ENCODE results near the gene RAMAC.
"Not testable (repeated sequence)": the region's sequence is repeated elsewhere in the genome, so short reads cannot be mapped to it uniquely, and the experiment has no call there.

The RAMAC gene

DNA sequence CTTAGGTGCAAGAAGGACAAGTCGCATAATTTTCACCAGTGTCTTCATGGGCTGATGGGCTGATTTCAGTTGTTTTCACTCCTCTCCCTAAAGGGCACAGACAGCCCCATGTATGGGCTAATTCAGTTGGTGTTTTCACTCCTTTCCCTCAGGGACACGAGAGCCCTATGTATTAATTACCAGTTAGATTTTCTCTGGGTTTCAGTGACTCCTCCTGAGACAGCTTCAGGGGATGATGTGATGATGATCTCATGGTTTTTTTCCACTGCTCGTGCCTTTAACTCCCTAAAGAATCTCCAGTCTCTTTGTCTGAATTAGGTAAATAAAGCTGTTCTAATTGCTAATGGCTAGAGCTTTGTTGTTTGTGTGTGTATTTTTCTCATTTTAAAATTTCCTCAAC lies 9.9 kb downstream of the RAMAC start:
- H3K27ac ChIP-seq (ENCODE audit: poor library complexity, severe bottlenecking) = no peak overlapping the region
- ATAC-seq (ENCODE audit: low read depth) = no peak
- H3K4me1 ChIP-seq (ENCODE audit: insufficient read depth, poor library complexity, severe bottlenecking) = peaks cover 2% of the 10 kb centered on the region
- no peak overlapping the region for H3K4me3 ChIP-seq (ENCODE audit: severe bottlenecking)
- no peaks in the 10 kb centered on the region for H3K9me3 ChIP-seq (ENCODE audit: severe bottlenecking)
- TF ChIP-seq, protein P1, sequence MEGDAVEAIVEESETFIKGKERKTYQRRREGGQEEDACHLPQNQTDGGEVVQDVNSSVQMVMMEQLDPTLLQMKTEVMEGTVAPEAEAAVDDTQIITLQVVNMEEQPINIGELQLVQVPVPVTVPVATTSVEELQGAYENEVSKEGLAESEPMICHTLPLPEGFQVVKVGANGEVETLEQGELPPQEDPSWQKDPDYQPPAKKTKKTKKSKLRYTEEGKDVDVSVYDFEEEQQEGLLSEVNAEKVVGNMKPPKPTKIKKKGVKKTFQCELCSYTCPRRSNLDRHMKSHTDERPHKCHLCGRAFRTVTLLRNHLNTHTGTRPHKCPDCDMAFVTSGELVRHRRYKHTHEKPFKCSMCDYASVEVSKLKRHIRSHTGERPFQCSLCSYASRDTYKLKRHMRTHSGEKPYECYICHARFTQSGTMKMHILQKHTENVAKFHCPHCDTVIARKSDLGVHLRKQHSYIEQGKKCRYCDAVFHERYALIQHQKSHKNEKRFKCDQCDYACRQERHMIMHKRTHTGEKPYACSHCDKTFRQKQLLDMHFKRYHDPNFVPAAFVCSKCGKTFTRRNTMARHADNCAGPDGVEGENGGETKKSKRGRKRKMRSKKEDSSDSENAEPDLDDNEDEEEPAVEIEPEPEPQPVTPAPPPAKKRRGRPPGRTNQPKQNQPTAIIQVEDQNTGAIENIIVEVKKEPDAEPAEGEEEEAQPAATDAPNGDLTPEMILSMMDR (IDR thresholded peaks at IDR 0.05; ENCODE audit: poor library complexity, severe bottlenecking) = no peak
- H3K36me3 ChIP-seq (ENCODE audit: low read depth) = peaks cover 3% of the 10 kb centered on the region
- no peak for DNase-seq (ENCODE audit: low spot score)
- H3K27me3 ChIP-seq (ENCODE audit: insufficient read depth, poor library complexity, severe bottlenecking) = no peaks in the 10 kb centered on the region

DNA sequence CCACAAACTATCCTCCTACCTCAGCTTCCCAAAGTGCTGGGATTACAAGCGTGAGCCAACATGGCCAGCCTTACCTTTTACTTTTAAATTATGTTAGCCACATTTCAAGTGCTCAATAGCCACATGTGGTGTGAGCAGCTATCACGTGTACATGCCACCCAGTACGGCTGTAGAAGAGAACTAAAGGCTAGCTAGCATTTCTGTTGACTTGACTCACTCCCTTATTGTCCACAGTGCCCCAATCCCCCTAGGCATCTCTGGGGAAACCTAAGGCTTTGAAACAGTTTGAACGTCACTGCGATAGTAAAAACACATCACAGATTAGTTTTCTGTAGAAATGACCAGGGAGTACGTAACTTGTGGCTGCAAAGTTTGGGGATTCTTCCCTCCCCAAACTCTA lies 13.4 kb downstream of the RAMAC start:
- Histone ChIP-seq H3K9me3 (ENCODE audit: severe bottlenecking) (no peaks in the 10 kb centered on the region), H3K4me1 (ENCODE audit: insufficient read depth, poor library complexity, severe bottlenecking) (peaks cover 2% of the 10 kb centered on the region)
- DNase-seq (ENCODE audit: low spot score) = no peak

DNA sequence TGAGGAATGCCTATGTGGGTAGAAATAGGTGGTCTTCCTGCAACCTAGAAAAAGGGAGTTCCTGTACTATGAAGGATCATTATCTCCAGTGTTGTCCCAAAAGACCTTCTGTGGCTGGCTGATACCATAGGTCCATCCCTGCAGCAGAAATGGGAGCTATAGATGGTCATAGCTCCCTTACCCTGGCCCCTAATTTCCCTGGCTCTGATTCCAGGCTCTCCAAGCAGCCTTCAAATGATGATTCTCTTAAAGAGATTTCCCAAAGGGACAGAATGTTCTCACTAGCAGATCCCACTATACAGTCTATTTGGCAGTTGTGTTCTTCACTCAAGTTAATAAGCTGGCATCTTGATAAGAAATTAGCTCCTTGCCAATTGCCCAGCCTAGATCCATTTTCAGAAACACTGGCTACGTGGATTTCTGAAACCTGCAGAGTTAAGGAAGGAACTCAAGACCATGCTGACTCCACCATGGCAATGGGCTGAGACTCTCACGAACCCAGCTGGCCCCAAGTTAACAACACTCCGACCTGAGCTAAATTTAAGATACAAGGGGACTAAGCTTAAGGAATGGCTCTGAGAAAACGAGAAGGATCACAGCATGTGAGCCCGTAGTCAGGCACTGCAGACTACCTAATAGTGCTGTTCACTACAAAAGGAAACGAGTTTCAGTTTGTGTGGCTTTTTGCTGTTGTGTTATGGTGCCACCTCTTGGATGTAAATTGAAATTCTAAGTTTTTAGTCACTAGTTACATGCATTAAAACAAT lies 14.1 kb downstream of the RAMAC start:
- Histone ChIP-seq H3K36me3 (ENCODE audit: low read depth) (peaks cover 11% of the 10 kb centered on the region), H3K27ac (ENCODE audit: poor library complexity, severe bottlenecking) (no peak overlapping the region), H3K9me3 (ENCODE audit: severe bottlenecking) (no peaks in the 10 kb centered on the region), H3K27me3 (ENCODE audit: insufficient read depth, poor library complexity, severe bottlenecking) (no peaks in the 10 kb centered on the region), H3K4me3 (ENCODE audit: severe bottlenecking) (peak overlapping the region; percentile 24), H3K4me1 (ENCODE audit: insufficient read depth, poor library complexity, severe bottlenecking) (peaks cover 2% of the 10 kb centered on the region)
- ATAC-seq (ENCODE audit: low read depth) = peak; percentile 80
- TF ChIP-seq, protein P1 (IDR thresholded peaks at IDR 0.05; ENCODE audit: poor library complexity, severe bottlenecking) = peak; percentile 97
- no peak for DNase-seq (ENCODE audit: low spot score)

More for the DNA sequence above, 13.4 kb downstream of the RAMAC start:
- Histone ChIP-seq H3K4me3 (ENCODE audit: severe bottlenecking) (no peak overlapping the region), H3K36me3 (ENCODE audit: low read depth) (peaks cover 4% of the 10 kb centered on the region), H3K27ac (ENCODE audit: poor library complexity, severe bottlenecking) (no peak overlapping the region), H3K27me3 (ENCODE audit: insufficient read depth, poor library complexity, severe bottlenecking) (no peaks in the 10 kb centered on the region)
- TF ChIP-seq, protein P1 (IDR thresholded peaks at IDR 0.05; ENCODE audit: poor library complexity, severe bottlenecking) = no peak
- ATAC-seq (ENCODE audit: low read depth) = no peak

DNA sequence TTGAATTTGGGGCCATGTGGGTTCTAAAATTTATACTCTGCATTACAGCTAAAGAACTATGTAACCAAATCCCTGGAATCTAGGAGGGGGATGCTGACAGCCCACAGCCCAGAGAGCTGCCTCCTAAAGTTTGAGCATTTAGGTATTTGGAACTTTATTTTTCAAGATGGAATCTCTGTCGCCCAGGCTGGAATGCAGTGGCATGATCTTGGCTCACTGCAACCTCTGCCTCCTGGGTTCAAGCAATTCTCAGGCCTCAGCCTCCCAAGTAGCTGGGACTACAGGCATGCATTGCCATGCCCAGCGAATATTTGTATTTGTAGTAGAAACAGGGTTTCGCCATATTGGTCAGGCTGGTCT lies 14.6 kb downstream of the RAMAC start:
- H3K27ac ChIP-seq (ENCODE audit: poor library complexity, severe bottlenecking); H3K4me3 ChIP-seq (ENCODE audit: severe bottlenecking); H3K9me3 ChIP-seq (ENCODE audit: severe bottlenecking); DNase-seq (ENCODE audit: low spot score); H3K27me3 ChIP-seq (ENCODE audit: insufficient read depth, poor library complexity, severe bottlenecking); H3K4me1 ChIP-seq (ENCODE audit: insufficient read depth, poor library complexity, severe bottlenecking); ATAC-seq (ENCODE audit: low read depth): not testable (repeated sequence)
- TF ChIP-seq, protein P1 (IDR thresholded peaks at IDR 0.05; ENCODE audit: poor library complexity, severe bottlenecking) = peak; percentile 79
- H3K36me3 ChIP-seq (ENCODE audit: low read depth) = peaks cover 17% of the 10 kb centered on the region

DNA sequence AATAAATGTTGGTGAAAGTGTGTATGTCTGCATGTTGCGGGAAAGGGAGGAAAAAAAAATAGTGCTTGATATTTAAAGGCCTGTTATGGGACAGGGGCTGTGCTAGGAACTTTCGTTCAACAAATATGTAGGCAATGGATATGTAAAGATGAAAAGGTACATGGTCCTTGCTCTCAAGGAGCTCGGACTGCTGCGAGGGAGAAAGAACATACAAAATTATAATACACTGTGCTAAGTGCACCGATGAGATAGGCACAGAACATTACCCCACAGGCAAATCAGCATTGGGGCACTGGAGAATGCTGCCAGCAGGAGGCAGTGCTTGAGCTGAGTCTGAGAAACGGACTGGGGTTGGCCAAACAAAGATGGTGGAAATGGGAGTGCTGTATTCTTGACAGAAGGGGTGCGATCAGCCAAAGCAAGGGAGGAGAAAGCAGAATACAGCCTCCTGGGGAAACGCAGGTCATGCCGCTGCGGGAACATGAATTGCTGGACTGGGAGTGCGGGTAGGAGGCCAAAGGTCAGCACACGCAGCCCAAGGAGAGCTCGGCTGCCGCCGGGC lies 24.8 kb downstream of the RAMAC start:
- ATAC-seq (ENCODE audit: low read depth) = peak; percentile 18
- H3K9me3 ChIP-seq (ENCODE audit: severe bottlenecking) = no peaks in the 10 kb centered on the region
- peaks cover 14% of the 10 kb centered on the region for H3K4me1 ChIP-seq (ENCODE audit: insufficient read depth, poor library complexity, severe bottlenecking)
- peaks cover 42% of the 10 kb centered on the region for H3K36me3 ChIP-seq (ENCODE audit: low read depth)
- no peak for DNase-seq (ENCODE audit: low spot score)
- no peaks in the 10 kb centered on the region for H3K27me3 ChIP-seq (ENCODE audit: insufficient read depth, poor library complexity, severe bottlenecking)
- peak overlapping the region; percentile 85 for H3K4me3 ChIP-seq (ENCODE audit: severe bottlenecking)
- TF ChIP-seq, protein P1 (IDR thresholded peaks at IDR 0.05; ENCODE audit: poor library complexity, severe bottlenecking) = peak; percentile 87
- H3K27ac ChIP-seq (ENCODE audit: poor library complexity, severe bottlenecking) = peak overlapping the region; percentile 56
